ENCODE results near the gene PHEX. TPM values are rescaled to one million over a fixed set of nuclear protein-coding genes. Genes with fewer than 3 reads are reported as not detected.

Gene PHEX
- polyA plus RNA-seq, 1 donor (not counting 4 experiments of a cell fraction or from before 2014, with no cell fraction given): 0.80 TPM

DNA sequence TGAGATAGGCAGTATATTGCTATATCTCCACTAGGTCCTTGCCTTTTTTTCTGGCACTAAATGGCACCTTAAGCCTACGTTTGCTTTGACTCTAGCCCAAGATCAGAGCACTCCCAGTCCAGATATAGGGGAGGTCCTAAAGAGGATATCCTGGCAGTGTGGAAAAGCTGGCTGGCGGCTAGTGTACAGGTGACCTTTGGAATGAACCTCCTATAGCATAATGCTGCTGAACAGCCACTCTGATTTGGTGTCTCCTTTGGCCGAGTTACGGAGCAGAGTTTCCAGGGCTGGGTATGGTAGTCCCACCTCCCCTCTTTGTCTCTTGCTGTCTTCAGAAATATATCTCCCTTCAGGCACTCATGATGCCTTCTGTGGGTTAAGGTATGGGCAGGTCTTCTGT, 53.9 kb downstream of the PHEX start:
- Histone ChIP-seq H3K79me2 (ENCODE audit: control insufficient read depth, insufficient read depth, low read length) (no peaks in the 10 kb centered on the region), H3K9ac (ENCODE audit: control insufficient read depth, extremely low read depth, insufficient read depth, low read length) (no peak overlapping the region), H3K4me1 (ENCODE audit: control insufficient read depth, extremely low read depth, insufficient read depth, low read length) (no peaks in the 10 kb centered on the region), H3K9me1 (ENCODE audit: control insufficient read depth, extremely low read depth, insufficient read depth, low read length) (no peaks in the 10 kb centered on the region), H3K27ac (ENCODE audit: control insufficient read depth, insufficient read depth, low read length) (no peak overlapping the region), H3K9me3 (ENCODE audit: control insufficient read depth, low read depth, low read length) (no peaks in the 10 kb centered on the region), H2AFZ (ENCODE audit: control insufficient read depth, low read length) (no peak overlapping the region), H3K27me3 (ENCODE audit: control insufficient read depth, extremely low read depth, insufficient read depth, low read length) (no peaks in the 10 kb centered on the region), H3K4me3 (ENCODE audit: control insufficient read depth in 2 of 3, extremely low read depth in 1 of 3, insufficient read depth in 2 of 3, low read depth in 1 of 3, low read length in 3 of 3) (no peak overlapping the region), H3K4me2 (ENCODE audit: control insufficient read depth, extremely low read depth, insufficient read depth, low read depth, low read length) (no peak overlapping the region), H3K36me3 (ENCODE audit: control insufficient read depth in 2 of 2, extremely low read depth in 1 of 2, insufficient read depth in 2 of 2, low read length in 2 of 2) (no peaks in the 10 kb centered on the region), H4K20me1 (ENCODE audit: control insufficient read depth, extremely low read depth, insufficient read depth, low read length) (no peaks in the 10 kb centered on the region)
- TF ChIP-seq, protein P1, sequence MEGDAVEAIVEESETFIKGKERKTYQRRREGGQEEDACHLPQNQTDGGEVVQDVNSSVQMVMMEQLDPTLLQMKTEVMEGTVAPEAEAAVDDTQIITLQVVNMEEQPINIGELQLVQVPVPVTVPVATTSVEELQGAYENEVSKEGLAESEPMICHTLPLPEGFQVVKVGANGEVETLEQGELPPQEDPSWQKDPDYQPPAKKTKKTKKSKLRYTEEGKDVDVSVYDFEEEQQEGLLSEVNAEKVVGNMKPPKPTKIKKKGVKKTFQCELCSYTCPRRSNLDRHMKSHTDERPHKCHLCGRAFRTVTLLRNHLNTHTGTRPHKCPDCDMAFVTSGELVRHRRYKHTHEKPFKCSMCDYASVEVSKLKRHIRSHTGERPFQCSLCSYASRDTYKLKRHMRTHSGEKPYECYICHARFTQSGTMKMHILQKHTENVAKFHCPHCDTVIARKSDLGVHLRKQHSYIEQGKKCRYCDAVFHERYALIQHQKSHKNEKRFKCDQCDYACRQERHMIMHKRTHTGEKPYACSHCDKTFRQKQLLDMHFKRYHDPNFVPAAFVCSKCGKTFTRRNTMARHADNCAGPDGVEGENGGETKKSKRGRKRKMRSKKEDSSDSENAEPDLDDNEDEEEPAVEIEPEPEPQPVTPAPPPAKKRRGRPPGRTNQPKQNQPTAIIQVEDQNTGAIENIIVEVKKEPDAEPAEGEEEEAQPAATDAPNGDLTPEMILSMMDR (optimal IDR thresholded peaks at IDR 0.05 in 1 of 3, IDR thresholded peaks at IDR 0.05 in 1 of 3, conservative IDR thresholded peaks at IDR 0.05 in 1 of 3; ENCODE audit: extremely low read depth in 1 of 3, insufficient read depth in 2 of 3, low read length in 3 of 3): no peak
- dilution Hi-C loops (cut with MboI; ENCODE audit: extremely low pct_ligation_motif_present, low sequenced_read_pairs): no loop called here
- DNase-seq (ENCODE audit: low read depth, low spot score): no peak
- FAIRE-seq: no peak

GRCh38 chrX:22087011-22087557, 55.0 kb downstream of the PHEX start:
- H3K9ac ChIP-seq (ENCODE audit: control insufficient read depth, extremely low read depth, insufficient read depth, low read length): no peak overlapping the region
- H3K4me2 ChIP-seq (ENCODE audit: control insufficient read depth, extremely low read depth, insufficient read depth, low read depth, low read length): no peak overlapping the region
- H3K4me3 ChIP-seq (ENCODE audit: control insufficient read depth in 2 of 3, extremely low read depth in 1 of 3, insufficient read depth in 2 of 3, low read depth in 1 of 3, low read length in 3 of 3): no peak overlapping the region
- no peaks in the 10 kb centered on the region for H3K79me2 ChIP-seq (ENCODE audit: control insufficient read depth, insufficient read depth, low read length)
- H3K27ac ChIP-seq (ENCODE audit: control insufficient read depth, insufficient read depth, low read length): no peak overlapping the region
- H4K20me1 ChIP-seq (ENCODE audit: control insufficient read depth, extremely low read depth, insufficient read depth, low read length): no peaks in the 10 kb centered on the region
- H3K36me3 ChIP-seq (ENCODE audit: control insufficient read depth in 2 of 2, extremely low read depth in 1 of 2, insufficient read depth in 2 of 2, low read length in 2 of 2): no peaks in the 10 kb centered on the region
- H2AFZ ChIP-seq (ENCODE audit: control insufficient read depth, low read length): no peak overlapping the region
- H3K9me3 ChIP-seq (ENCODE audit: control insufficient read depth, low read depth, low read length): no peaks in the 10 kb centered on the region
- no peaks in the 10 kb centered on the region for H3K27me3 ChIP-seq (ENCODE audit: control insufficient read depth, extremely low read depth, insufficient read depth, low read length)
- no peak for DNase-seq (ENCODE audit: low read depth, low spot score)
- no peaks in the 10 kb centered on the region for H3K9me1 ChIP-seq (ENCODE audit: control insufficient read depth, extremely low read depth, insufficient read depth, low read length)
- no peak for FAIRE-seq
- TF ChIP-seq EZH2 (IDR thresholded peaks at IDR 0.05; ENCODE audit: low read length): no peak
- TF ChIP-seq, protein P1 (optimal IDR thresholded peaks at IDR 0.05 in 1 of 3, IDR thresholded peaks at IDR 0.05 in 1 of 3, conservative IDR thresholded peaks at IDR 0.05 in 1 of 3; ENCODE audit: extremely low read depth in 1 of 3, insufficient read depth in 2 of 3, low read length in 3 of 3): no peak
- dilution Hi-C loops (cut with MboI; ENCODE audit: extremely low pct_ligation_motif_present, low sequenced_read_pairs): no loop called here
- no peaks in the 10 kb centered on the region for H3K4me1 ChIP-seq (ENCODE audit: control insufficient read depth, extremely low read depth, insufficient read depth, low read length)
